Chondrocyte (in vitro differentiated cells): ENCODE results near the gene AGO4. TPM values are rescaled to one million over a fixed set of nuclear protein-coding genes. Genes with fewer than 3 reads are reported as not detected.
"Not testable (repeated sequence)": the region's sequence is repeated elsewhere in the genome, so short reads cannot be mapped to it uniquely, and the experiment has no call there.

ENCODE experiments used
- DNase-seq: peaks from one replicate; pipeline ENCODE4 v3.0.0; 2021; ENCODE audit warnings: mixed read lengths, low spot score
- H3K27ac Mint-ChIP-seq: one replicate; pipeline ENCODE4 v1.8.0; 2021; ENCODE audit warnings: mild to moderate bottlenecking, moderate library complexity, mixed read lengths; ENCODE audit not compliant: unreplicated experiment
- H3K27me3 Mint-ChIP-seq: 2 replicates; pipeline ENCODE4 v1.8.0; 2021; ENCODE audit warnings: low read depth, mixed read lengths
- H3K36me3 Mint-ChIP-seq: 2 replicates; pipeline ENCODE4 v1.8.0; 2021; ENCODE audit warnings: low read depth, mixed read lengths
- H3K4me1 Mint-ChIP-seq: 2 replicates; pipeline ENCODE4 v1.8.0; 2021; ENCODE audit warnings: low read depth, mild to moderate bottlenecking, mixed read lengths
- H3K4me3 Mint-ChIP-seq: one replicate; pipeline ENCODE4 v1.8.0; 2021; ENCODE audit warnings: mild to moderate bottlenecking, moderate library complexity, mixed read lengths; ENCODE audit not compliant: unreplicated experiment
- H3K9me3 Mint-ChIP-seq: 2 replicates; pipeline ENCODE4 v1.8.0; 2021; ENCODE audit warnings: low read depth, mixed read lengths
- total RNA-seq: library from RNA; stranded (reverse); gene quantifications from 3 replicates; pipeline ENCODE4 v1.2.1, GENCODE V29; 2021
- TF ChIP-seq, protein P1 (sequence below): fragments of 200-600 bp; sonication (generic); IDR thresholded peaks from 2 replicates; pipeline ENCODE4 v1.5.0; 2021; ENCODE audit warnings: antibody characterized with exemption, mild to moderate bottlenecking, moderate library complexity

AGO4 gene
- total RNA-seq, 1 donor from 2014 or later = 11.8 TPM

DNA sequence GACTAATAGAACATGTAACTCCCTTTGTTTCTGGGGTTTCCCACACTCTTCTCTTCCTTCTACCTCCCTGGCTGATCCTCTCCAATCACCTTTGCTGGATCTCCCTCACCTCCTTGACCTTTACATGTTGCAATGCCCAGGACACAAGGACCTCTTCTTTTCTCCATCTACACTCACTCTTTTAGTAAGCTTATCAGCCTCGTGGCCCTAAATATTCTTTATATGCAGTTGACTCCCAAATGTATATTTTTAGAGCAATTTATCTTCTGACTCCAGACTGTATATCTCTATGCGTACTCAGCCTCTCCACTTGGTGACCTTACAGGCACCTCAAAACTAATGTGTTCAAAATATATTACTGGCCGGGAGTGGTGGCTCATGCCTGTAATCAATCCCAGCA is 19.7 kb upstream of the AGO4 start:
- TF ChIP-seq, protein P1, sequence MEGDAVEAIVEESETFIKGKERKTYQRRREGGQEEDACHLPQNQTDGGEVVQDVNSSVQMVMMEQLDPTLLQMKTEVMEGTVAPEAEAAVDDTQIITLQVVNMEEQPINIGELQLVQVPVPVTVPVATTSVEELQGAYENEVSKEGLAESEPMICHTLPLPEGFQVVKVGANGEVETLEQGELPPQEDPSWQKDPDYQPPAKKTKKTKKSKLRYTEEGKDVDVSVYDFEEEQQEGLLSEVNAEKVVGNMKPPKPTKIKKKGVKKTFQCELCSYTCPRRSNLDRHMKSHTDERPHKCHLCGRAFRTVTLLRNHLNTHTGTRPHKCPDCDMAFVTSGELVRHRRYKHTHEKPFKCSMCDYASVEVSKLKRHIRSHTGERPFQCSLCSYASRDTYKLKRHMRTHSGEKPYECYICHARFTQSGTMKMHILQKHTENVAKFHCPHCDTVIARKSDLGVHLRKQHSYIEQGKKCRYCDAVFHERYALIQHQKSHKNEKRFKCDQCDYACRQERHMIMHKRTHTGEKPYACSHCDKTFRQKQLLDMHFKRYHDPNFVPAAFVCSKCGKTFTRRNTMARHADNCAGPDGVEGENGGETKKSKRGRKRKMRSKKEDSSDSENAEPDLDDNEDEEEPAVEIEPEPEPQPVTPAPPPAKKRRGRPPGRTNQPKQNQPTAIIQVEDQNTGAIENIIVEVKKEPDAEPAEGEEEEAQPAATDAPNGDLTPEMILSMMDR = no peak
- Mint-ChIP-seq H3K36me3 (peaks cover 4% of the 10 kb centered on the region), H3K4me1 (no peaks in the 10 kb centered on the region), H3K27me3 (no peaks in the 10 kb centered on the region), H3K9me3 (peaks cover 5% of the 10 kb centered on the region), H3K27ac (no peak overlapping the region), H3K4me3 (no peak overlapping the region)
- no peak for DNase-seq

DNA sequence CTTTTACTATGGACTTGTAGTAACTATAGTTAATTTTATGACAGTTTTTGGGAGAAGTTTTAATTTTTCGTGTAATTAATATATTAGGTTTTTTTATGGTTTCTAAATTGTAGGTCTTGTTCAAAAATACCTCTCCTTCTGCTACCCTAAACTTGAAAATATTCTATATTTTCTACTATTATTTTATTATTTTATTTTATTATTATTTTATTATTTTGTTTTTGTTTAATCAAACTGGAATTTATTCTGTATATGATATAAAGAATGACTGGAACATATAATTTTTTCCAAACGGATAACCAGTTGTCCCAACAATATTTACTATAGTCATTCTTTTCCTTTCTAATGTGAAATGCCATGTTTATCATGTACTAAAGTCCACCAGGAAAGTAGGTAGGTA is 17.1 kb upstream of the AGO4 start:
- H3K36me3 Mint-ChIP-seq = peaks cover 2% of the 10 kb centered on the region
- H3K27me3 Mint-ChIP-seq = no peaks in the 10 kb centered on the region
- TF ChIP-seq, protein P1 = no peak
- no peaks in the 10 kb centered on the region for H3K9me3 Mint-ChIP-seq
- no peak overlapping the region for H3K4me3 Mint-ChIP-seq
- H3K4me1 Mint-ChIP-seq = no peaks in the 10 kb centered on the region
- H3K27ac Mint-ChIP-seq = no peak overlapping the region
- no peak for DNase-seq

DNA sequence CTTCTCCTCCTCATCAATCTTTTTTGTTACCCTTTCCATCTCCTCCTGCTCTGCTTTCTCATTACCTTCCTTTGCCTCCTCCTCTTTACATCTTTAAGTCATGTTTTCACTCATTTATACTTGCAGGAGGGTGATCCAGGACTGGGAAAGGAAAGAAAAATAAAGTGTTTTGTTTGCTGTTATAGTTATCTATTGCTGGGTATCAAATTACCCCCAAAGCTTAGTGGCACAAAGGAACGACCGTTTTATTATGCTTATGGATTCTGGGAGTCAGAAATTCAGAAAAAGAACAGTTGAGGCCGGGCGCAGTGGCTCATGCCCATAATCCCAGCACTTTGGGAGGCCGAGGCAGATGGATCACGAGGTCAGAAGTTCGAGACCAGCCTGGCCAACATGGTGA is 12.5 kb upstream of the AGO4 start:
- DNase-seq = no peak
- peaks cover 2% of the 10 kb centered on the region for H3K36me3 Mint-ChIP-seq
- TF ChIP-seq, protein P1 = no peak
- H3K27ac Mint-ChIP-seq = no peak overlapping the region
- no peaks in the 10 kb centered on the region for H3K9me3 Mint-ChIP-seq
- H3K27me3 Mint-ChIP-seq = no peaks in the 10 kb centered on the region
- no peaks in the 10 kb centered on the region for H3K4me1 Mint-ChIP-seq
- no peak overlapping the region for H3K4me3 Mint-ChIP-seq

DNA sequence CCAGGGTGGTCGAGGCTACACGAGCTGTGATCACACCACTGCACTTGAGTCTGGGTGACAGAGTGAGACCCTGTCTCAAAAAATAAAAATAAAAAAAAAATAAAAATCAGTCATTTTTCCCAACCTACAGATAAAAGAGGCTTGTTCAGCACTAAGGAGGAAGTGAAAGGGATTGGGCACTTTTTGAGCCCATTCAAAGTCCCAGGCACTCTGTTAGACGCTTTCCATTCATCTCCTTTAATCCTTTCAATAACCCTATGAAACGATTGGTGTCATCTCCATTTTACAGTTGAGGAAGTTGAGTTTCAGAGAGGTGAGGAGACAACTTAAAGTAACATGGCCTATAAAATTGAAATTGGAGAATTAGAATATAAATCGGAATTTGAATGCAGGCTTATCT is 10.4 kb upstream of the AGO4 start:
- peaks cover 2% of the 10 kb centered on the region for H3K36me3 Mint-ChIP-seq
- TF ChIP-seq, protein P1 = no peak
- no peaks in the 10 kb centered on the region for H3K9me3 Mint-ChIP-seq
- no peak overlapping the region for H3K4me3 Mint-ChIP-seq
- no peak overlapping the region for H3K27ac Mint-ChIP-seq
- DNase-seq = no peak
- no peaks in the 10 kb centered on the region for H3K27me3 Mint-ChIP-seq
- H3K4me1 Mint-ChIP-seq = peaks cover 6% of the 10 kb centered on the region

DNA sequence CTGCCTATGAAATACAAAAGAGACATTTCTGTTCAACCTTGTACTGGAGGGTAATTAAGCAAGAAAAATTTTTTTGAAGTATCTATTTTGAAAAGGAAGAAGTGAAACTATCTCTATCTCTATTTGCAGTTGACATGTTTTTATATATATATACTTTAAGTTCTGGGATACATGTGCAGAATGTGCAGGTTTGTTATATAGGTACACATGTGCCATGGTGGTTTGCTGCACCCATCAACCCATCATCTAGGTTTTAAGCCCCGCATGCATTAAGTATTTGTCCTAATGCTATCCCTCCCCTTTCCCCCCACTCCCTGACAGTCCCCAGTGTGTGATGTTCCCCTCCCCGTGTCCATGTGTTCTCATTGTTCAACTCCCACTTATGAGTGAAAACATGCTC is 9.8 kb upstream of the AGO4 start:
- DNase-seq, H3K9me3 Mint-ChIP-seq, H3K27me3 Mint-ChIP-seq, H3K27ac Mint-ChIP-seq, H3K4me3 Mint-ChIP-seq, H3K4me1 Mint-ChIP-seq, H3K36me3 Mint-ChIP-seq: not testable (repeated sequence)

DNA sequence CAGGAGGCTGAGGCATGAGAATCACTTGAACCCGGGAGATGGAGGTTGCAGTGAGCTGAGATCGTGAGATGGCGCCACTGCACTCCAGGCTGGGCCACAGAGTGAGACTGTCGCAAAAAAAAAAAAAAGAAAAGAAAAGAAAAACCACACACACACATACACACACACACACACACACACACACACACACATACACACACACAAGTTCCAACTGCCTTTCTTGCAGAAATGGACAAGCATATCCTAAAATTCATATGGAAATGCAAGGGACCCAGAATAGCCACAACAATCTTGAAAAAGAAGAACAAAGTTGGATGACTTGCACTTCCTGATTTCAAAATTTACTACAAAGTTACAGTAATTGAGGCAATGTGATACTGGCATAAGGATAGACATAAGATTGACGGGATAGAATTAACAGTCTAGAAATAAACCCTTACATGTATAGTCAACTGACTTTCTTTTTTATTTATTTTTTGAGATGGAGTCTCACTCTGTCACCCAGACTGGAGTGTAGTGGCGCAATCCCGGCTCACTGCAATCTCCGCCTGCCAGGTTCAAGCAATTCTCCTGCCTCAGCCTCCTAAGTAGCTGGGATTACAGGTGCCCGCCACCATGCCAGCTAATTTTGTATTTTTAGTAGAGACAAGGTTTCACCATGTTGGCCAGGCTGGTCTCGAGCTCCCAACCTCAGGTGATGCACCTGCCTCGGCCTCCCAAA is 7.5 kb upstream of the AGO4 start:
- not testable (repeated sequence) for H3K27me3 Mint-ChIP-seq, H3K27ac Mint-ChIP-seq, DNase-seq, H3K36me3 Mint-ChIP-seq, H3K9me3 Mint-ChIP-seq, H3K4me3 Mint-ChIP-seq
- peaks cover 10% of the 10 kb centered on the region for H3K4me1 Mint-ChIP-seq
